ENCODE results near the gene INO80E. TPM values are rescaled to one million over a fixed set of nuclear protein-coding genes. Genes with fewer than 3 reads are reported as not detected.

INO80E gene
- total RNA-seq, 1 donor: 14.5 TPM

- DNase-seq (ENCODE audit: insufficient read length, low spot score, missing footprints): peak; percentile 68
- Histone ChIP-seq H3K4me3 (ENCODE audit: insufficient read depth, low read length) (peak overlapping the region; percentile 93), H3K36me3 (ENCODE audit: insufficient read depth, low read length) (peaks cover 41% of the 10 kb centered on the region), H3K27me3 (ENCODE audit: insufficient read depth, low read length) (no peaks in the 10 kb centered on the region), H2AFZ (ENCODE audit: low read length) (no peak overlapping the region), H3K79me2 (ENCODE audit: insufficient read depth, low read length) (peaks cover 59% of the 10 kb centered on the region), H3K27ac (ENCODE audit: low read depth, low read length) (no peak overlapping the region), H3K4me1 (ENCODE audit: insufficient read depth, low read length) (peaks cover 28% of the 10 kb centered on the region), H3K4me2 (ENCODE audit: insufficient read depth, low read length) (peak overlapping the region; percentile 91), H4K20me1 (ENCODE audit: insufficient read depth, low read length) (peaks cover 49% of the 10 kb centered on the region), H3K9me3 (ENCODE audit: low read depth, low read length) (no peaks in the 10 kb centered on the region)
- no peak for TF ChIP-seq CTCF (IDR thresholded peaks at IDR 0.05; ENCODE audit: extremely low read depth, low read depth, low read length)
Observed at GRCh38 chr16:29975134-29975538, 20.9 kb upstream of the INO80E start.

DNA sequence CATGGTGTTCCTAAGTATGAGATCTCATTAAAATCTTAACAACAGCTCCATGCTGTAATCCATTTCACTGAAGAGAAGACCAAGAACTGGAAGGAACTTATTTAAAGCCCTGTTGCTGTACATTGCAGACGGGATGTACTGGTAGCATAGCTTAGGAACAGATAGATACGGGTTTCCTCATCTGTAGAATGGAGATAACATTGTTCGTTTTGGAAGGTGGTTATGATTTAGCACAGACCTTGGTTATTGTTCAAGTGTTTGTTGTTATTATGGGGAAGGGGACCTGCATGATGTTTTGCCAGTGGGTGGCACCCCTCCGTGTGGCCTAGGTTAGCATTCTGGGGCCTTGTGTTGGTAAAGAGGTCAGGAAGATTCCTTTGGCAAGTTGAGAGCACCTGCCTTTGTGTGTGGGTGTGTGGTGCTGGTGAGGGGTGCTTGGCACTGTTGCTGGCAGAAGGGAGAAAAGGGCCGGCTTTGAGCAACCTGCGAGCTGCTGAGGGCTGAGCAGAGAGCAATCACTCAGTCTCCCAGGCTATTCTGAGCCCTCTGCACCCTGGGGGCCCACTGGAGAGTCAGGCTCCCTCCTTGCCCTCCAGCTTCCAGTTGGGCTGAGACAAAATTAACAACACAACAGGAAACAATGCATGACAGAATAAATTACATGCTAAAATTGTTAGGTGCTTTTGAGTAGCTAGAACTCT is 20.1 kb upstream of the INO80E start:
- Histone ChIP-seq H3K36me3 (ENCODE audit: insufficient read depth, low read length) (peaks cover 49% of the 10 kb centered on the region), H4K20me1 (ENCODE audit: insufficient read depth, low read length) (peaks cover 49% of the 10 kb centered on the region), H3K4me1 (ENCODE audit: insufficient read depth, low read length) (peaks cover 28% of the 10 kb centered on the region), H3K27ac (ENCODE audit: low read depth, low read length) (peak overlapping the region; percentile 7), H3K4me2 (ENCODE audit: insufficient read depth, low read length) (peak overlapping the region; percentile 91), H3K79me2 (ENCODE audit: insufficient read depth, low read length) (peaks cover 63% of the 10 kb centered on the region), H2AFZ (ENCODE audit: low read length) (no peak overlapping the region), H3K9me3 (ENCODE audit: low read depth, low read length) (no peaks in the 10 kb centered on the region), H3K4me3 (ENCODE audit: insufficient read depth, low read length) (peak overlapping the region; percentile 93), H3K27me3 (ENCODE audit: insufficient read depth, low read length) (no peaks in the 10 kb centered on the region)
- TF ChIP-seq CTCF (IDR thresholded peaks at IDR 0.05; ENCODE audit: extremely low read depth, low read depth, low read length): no peak
- peak; percentile 85 for DNase-seq (ENCODE audit: insufficient read length, low spot score, missing footprints)

DNA sequence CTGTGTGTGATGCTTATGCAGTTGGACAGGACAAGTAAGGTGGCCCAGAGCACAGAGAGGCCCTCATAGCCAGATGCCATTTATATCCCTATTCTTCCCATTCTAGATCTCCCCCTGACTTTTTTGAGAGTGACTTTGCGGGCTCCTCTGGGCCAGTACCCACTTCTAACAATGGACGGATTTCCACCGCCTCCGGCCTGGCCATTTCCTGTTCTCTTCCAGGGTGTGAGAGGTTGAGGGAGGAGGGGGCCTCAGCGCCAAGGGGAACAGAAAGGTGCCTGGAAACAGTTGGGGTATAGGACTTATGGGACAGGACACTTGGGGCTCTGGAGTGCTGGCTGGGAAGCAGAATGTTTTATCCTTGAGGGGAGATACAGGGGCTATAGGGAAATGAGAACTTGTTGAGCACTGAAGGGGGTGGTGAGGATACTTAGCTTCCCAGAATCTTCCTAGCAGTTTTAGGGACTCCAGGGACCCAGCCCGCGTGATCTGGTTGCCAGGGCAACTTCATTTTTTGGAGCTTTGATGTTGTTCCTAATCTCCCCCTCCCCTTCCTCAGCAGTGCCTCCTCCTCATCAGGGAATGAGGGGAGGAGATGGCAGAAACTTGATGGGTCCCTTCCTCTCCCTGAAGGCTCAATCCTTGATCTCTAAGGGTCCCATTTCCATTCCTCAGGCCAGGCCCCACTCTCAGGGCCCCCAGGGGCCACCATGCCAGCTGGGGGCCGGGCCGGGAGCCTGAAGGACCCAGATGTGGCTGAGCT is 18.8 kb upstream of the INO80E start:
- Histone ChIP-seq H3K79me2 (ENCODE audit: insufficient read depth, low read length) (peaks cover 65% of the 10 kb centered on the region), H3K27me3 (ENCODE audit: insufficient read depth, low read length) (no peaks in the 10 kb centered on the region), H3K36me3 (ENCODE audit: insufficient read depth, low read length) (peaks cover 55% of the 10 kb centered on the region), H3K27ac (ENCODE audit: low read depth, low read length) (peak overlapping the region; percentile 15), H3K9me3 (ENCODE audit: low read depth, low read length) (no peaks in the 10 kb centered on the region), H3K4me1 (ENCODE audit: insufficient read depth, low read length) (peaks cover 28% of the 10 kb centered on the region), H2AFZ (ENCODE audit: low read length) (no peak overlapping the region), H4K20me1 (ENCODE audit: insufficient read depth, low read length) (peaks cover 55% of the 10 kb centered on the region), H3K4me3 (ENCODE audit: insufficient read depth, low read length) (no peak overlapping the region), H3K4me2 (ENCODE audit: insufficient read depth, low read length) (peak overlapping the region; percentile 91)
- no peak for TF ChIP-seq CTCF (IDR thresholded peaks at IDR 0.05; ENCODE audit: extremely low read depth, low read depth, low read length)
- peak; percentile 51 for DNase-seq (ENCODE audit: insufficient read length, low spot score, missing footprints)

GRCh38 chr16:29978081-29978480 is 18.0 kb upstream of the INO80E start:
- H3K27me3 ChIP-seq (ENCODE audit: insufficient read depth, low read length): no peaks in the 10 kb centered on the region
- peaks cover 65% of the 10 kb centered on the region for H3K79me2 ChIP-seq (ENCODE audit: insufficient read depth, low read length)
- no peak for TF ChIP-seq CTCF (IDR thresholded peaks at IDR 0.05; ENCODE audit: extremely low read depth, low read depth, low read length)
- H3K4me3 ChIP-seq (ENCODE audit: insufficient read depth, low read length): no peak overlapping the region
- H3K4me1 ChIP-seq (ENCODE audit: insufficient read depth, low read length): peaks cover 28% of the 10 kb centered on the region
- H3K9me3 ChIP-seq (ENCODE audit: low read depth, low read length): no peaks in the 10 kb centered on the region
- no peak overlapping the region for H2AFZ ChIP-seq (ENCODE audit: low read length)
- peak; percentile 59 for DNase-seq (ENCODE audit: insufficient read length, low spot score, missing footprints)
- peaks cover 58% of the 10 kb centered on the region for H4K20me1 ChIP-seq (ENCODE audit: insufficient read depth, low read length)
- H3K27ac ChIP-seq (ENCODE audit: low read depth, low read length): no peak overlapping the region
- H3K36me3 ChIP-seq (ENCODE audit: insufficient read depth, low read length): peaks cover 59% of the 10 kb centered on the region
- H3K4me2 ChIP-seq (ENCODE audit: insufficient read depth, low read length): no peak overlapping the region

All from osteoblast (primary cell).